ENCODE measurements around the gene SBF2. TPM values are rescaled to one million over a fixed set of nuclear protein-coding genes. Genes with fewer than 3 reads are reported as not detected.

Gene SBF2
- total and polyA plus RNA-seq, 3 donors from 2014 or later, result 27.8 to 52.8 (median 48.7) TPM

- intact Hi-C loops (cut with DNase I; ENCODE audit: low total_unique reads), result no loop called here
- H3K27ac ChIP-seq, result no peak overlapping the region
- TF ChIP-seq POLR2A (IDR thresholded peaks at IDR 0.05) (no peak), CTCF (IDR thresholded peaks at IDR 0.05) (no peak)
These were observed 261.1 kb downstream of the SBF2 start for GRCh38 chr11:10032935-10033334.

GRCh38 chr11:10030122-10030490 is 263.9 kb downstream of the SBF2 start:
- Histone ChIP-seq H3K27me3 (no peaks in the 10 kb centered on the region), H3K4me1 (no peaks in the 10 kb centered on the region), H3K36me3 (ENCODE audit: low read depth, missing control alignments) (no peaks in the 10 kb centered on the region), H3K9me3 (no peaks in the 10 kb centered on the region), H3K4me3 (no peak overlapping the region), H3K27ac (no peak overlapping the region)
- intact Hi-C loops (cut with DNase I; ENCODE audit: low total_unique reads), result no loop called here
- no peak for TF ChIP-seq POLR2A (IDR thresholded peaks at IDR 0.05)
- WGBS, 2 donors, result 97 to 98% methylated on average over 2 of the region's 2 CpGs
- no peak for DNase-seq

More at GRCh38 chr11:10032935-10033334, 261.1 kb downstream of the SBF2 start:
- Histone ChIP-seq H3K27me3 (no peaks in the 10 kb centered on the region), H3K4me3 (no peak overlapping the region), H3K36me3 (ENCODE audit: low read depth, missing control alignments) (no peaks in the 10 kb centered on the region), H3K9me3 (no peaks in the 10 kb centered on the region), H3K4me1 (no peaks in the 10 kb centered on the region)
- no peak for DNase-seq

- intact Hi-C loops (cut with DNase I; ENCODE audit: low total_unique reads), result no loop called here
- H3K4me1 ChIP-seq, result no peaks in the 10 kb centered on the region
- H3K27me3 ChIP-seq, result no peaks in the 10 kb centered on the region
- no peak overlapping the region for H3K4me3 ChIP-seq
- DNase-seq, result no peak
- H3K9me3 ChIP-seq, result no peaks in the 10 kb centered on the region
- no peak for TF ChIP-seq CTCF (IDR thresholded peaks at IDR 0.05)
- no peak for TF ChIP-seq POLR2A (IDR thresholded peaks at IDR 0.05)
- WGBS, 2 donors, result 79 to 90% methylated on average over 3 of the region's 3 CpGs
- no peaks in the 10 kb centered on the region for H3K36me3 ChIP-seq (ENCODE audit: low read depth, missing control alignments)
- H3K27ac ChIP-seq, result no peak overlapping the region
These were observed 264.5 kb downstream of the SBF2 start for GRCh38 chr11:10029386-10030121.

- WGBS, 2 donors, result 77 to 84% methylated on average over 2 of the region's 2 CpGs
- H3K4me3 ChIP-seq, result no peak overlapping the region
- H3K4me1 ChIP-seq, result peaks cover 5% of the 10 kb centered on the region
- intact Hi-C loops (cut with DNase I; ENCODE audit: low total_unique reads), result no loop called here
- H3K27me3 ChIP-seq, result no peaks in the 10 kb centered on the region
- no peak overlapping the region for H3K27ac ChIP-seq
- H3K9me3 ChIP-seq, result no peaks in the 10 kb centered on the region
- H3K36me3 ChIP-seq (ENCODE audit: low read depth, missing control alignments), result no peaks in the 10 kb centered on the region
- no peak for TF ChIP-seq POLR2A (IDR thresholded peaks at IDR 0.05)
- TF ChIP-seq CTCF (IDR thresholded peaks at IDR 0.05), result no peak
- no peak for DNase-seq
These were observed 267.5 kb downstream of the SBF2 start for GRCh38 chr11:10026514-10026913.

- intact Hi-C loops (cut with DNase I; ENCODE audit: low total_unique reads), result no loop called here
- H3K4me3 ChIP-seq, result no peak overlapping the region
- TF ChIP-seq CTCF (IDR thresholded peaks at IDR 0.05), result no peak
- TF ChIP-seq POLR2A (IDR thresholded peaks at IDR 0.05), result no peak
- H3K36me3 ChIP-seq (ENCODE audit: low read depth, missing control alignments), result no peaks in the 10 kb centered on the region
- DNase-seq, result no peak
- WGBS, 2 donors, result 81 to 98% methylated on average over 3 of the region's 3 CpGs
- no peaks in the 10 kb centered on the region for H3K27me3 ChIP-seq
- no peaks in the 10 kb centered on the region for H3K9me3 ChIP-seq
- peaks cover 6% of the 10 kb centered on the region for H3K4me1 ChIP-seq
- H3K27ac ChIP-seq, result no peak overlapping the region
These were observed 270.8 kb downstream of the SBF2 start for GRCh38 chr11:10023212-10023611.
